ACC112 (cell line): ENCODE data around the gene TSR3.

Experiments used
- H2AFZ ChIP-seq: fragments of 200-600 bp; sonication (generic); one replicate; pipeline ENCODE4 v1.6.0; 2017; ENCODE audit warnings: antibody characterized with exemption, low read length; ENCODE audit not compliant: unreplicated experiment
- H3K27ac ChIP-seq: fragments of 200-600 bp; sonication (generic); 2 replicates; pipeline ENCODE4 v1.5.1; 2014; ENCODE audit warnings: low read depth, mild to moderate bottlenecking, antibody characterized with exemption, low read length, moderate library complexity
- H3K27me3 ChIP-seq: fragments of 200-600 bp; sonication (generic); 2 replicates; pipeline ENCODE4 v1.6.1; 2014; ENCODE audit warnings: mild to moderate bottlenecking, antibody characterized with exemption, low read length, moderate library complexity, mixed read lengths; ENCODE audit not compliant: insufficient read depth
- H3K36me3 ChIP-seq: fragments of 200-600 bp; sonication (generic); 2 replicates; pipeline ENCODE4 v1.6.1; 2016; ENCODE audit warnings: mild to moderate bottlenecking, antibody characterized with exemption, low read length, moderate library complexity, mixed read lengths; ENCODE audit not compliant: insufficient read depth
- H3K4me1 ChIP-seq: fragments of 200-600 bp; sonication (generic); one replicate; pipeline ENCODE4 v1.6.1; 2016; ENCODE audit warnings: low read length, mixed read lengths; ENCODE audit not compliant: insufficient read depth, unreplicated experiment, control insufficient read depth
- H3K4me3 ChIP-seq: fragments of 200-600 bp; sonication (generic); 2 replicates; pipeline ENCODE4 v1.5.1; 2014; ENCODE audit warnings: mild to moderate bottlenecking, low read depth, low read length
- H3K79me2 ChIP-seq: fragments of 200-600 bp; sonication (generic); one replicate; pipeline ENCODE4 v1.6.0; 2016; ENCODE audit warnings: low read length; ENCODE audit not compliant: control insufficient read depth, unreplicated experiment, insufficient read depth

Gene TSR3

DNA sequence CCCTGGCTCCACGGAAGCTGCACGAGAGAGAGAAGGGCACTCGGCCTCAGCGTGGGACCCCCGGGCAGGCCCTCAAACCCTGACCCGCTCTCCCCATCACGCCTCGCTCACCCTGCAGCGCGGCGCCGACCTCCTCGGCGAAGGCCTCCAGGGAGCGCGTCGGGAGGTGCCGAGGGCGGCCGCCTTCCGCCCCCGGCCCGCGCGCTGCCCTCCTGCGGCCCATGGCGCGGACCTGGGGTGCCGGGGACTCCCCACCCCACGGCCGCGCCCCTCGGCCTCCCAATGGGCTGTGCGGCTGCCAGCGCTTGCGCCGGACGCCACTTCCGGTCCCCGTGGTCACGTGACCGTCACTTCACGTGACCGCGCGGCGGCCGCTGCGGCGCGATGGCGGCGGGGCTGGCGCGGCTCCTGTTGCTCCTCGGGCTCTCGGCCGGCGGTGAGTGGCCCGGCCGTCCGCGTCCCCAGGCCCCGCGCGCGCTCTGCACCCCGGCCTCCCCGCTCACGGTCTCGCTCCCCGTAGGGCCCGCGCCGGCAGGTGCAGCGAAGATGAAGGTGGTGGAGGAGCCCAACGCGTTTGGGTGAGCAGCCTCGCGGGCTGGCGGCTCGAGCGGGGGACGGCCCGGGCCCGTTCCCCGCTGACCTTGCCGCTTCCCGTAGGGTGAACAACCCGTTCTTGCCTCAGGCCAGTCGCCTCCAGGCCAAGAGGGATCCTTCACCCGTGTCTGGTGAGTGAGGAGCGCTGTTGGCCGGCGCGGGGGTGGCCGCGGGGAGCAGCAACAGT is at the start of gene TSR3, which contains the start of gene GNPTG:
TSR3 (minus strand) TSS at position 297 of the 781 bp plus-strand sequence; CDS start at position 223, 74 bp downstream.
GNPTG (plus strand) TSS at position 350 of the 781 bp plus-strand sequence; CDS start at position 385, 35 bp downstream.
- Histone ChIP-seq H3K27me3 (no peaks in the 10 kb centered on the region), H2AFZ (peak within 1 kb of the TSS; percentile 49), H3K4me1 (peaks cover 12% of the 10 kb centered on the region), H3K4me3 (peak within 1 kb of the TSS; percentile 92), H3K36me3 (peaks cover 3% of the 10 kb centered on the region; the same call in 1 of the 2 replicates), H3K27ac (no peak within 1 kb of the TSS), H3K79me2 (peaks cover 60% of the 10 kb centered on the region)

DNA sequence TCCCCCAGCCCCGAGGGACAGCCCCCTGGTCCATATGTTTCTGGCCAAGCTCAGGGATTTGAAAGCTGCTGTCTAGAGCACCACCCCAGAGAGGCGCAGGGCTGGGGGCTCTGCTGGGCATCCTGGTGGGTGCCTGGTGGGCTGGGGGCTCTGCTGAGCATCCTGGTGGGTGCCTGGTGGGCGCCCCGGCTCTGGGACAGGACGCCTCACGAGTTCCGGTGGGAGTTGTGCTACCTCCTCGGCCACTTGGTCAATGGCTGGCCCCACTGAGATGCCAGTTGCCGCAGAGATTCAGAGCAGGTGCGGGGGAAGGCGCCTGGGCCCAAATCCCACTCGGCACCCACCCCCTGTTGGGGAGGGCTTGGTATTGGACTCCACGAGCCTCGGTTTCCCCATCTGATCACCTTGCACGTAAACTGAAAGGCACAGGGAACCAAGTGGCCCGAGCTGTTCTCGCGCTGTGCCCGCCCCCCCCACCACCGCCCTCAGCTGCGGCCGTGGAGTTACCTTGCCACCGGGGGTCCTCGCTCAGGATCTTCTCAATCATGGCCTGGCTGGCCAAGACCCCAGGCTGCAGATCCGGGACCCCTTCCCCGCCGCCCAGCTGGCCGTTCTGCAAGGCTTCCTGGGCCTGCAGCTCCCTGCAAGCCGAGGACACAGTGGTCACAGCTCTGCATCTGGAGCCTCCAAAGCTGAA is 49.5 kb upstream of the TSR3 start:
- no peak overlapping the region for H2AFZ ChIP-seq
- no peaks in the 10 kb centered on the region for H3K79me2 ChIP-seq
- no peak overlapping the region for H3K4me3 ChIP-seq
- H3K36me3 ChIP-seq, result no peaks in the 10 kb centered on the region
- no peak overlapping the region for H3K27ac ChIP-seq
- H3K27me3 ChIP-seq, result no peaks in the 10 kb centered on the region
- no peaks in the 10 kb centered on the region for H3K4me1 ChIP-seq

DNA sequence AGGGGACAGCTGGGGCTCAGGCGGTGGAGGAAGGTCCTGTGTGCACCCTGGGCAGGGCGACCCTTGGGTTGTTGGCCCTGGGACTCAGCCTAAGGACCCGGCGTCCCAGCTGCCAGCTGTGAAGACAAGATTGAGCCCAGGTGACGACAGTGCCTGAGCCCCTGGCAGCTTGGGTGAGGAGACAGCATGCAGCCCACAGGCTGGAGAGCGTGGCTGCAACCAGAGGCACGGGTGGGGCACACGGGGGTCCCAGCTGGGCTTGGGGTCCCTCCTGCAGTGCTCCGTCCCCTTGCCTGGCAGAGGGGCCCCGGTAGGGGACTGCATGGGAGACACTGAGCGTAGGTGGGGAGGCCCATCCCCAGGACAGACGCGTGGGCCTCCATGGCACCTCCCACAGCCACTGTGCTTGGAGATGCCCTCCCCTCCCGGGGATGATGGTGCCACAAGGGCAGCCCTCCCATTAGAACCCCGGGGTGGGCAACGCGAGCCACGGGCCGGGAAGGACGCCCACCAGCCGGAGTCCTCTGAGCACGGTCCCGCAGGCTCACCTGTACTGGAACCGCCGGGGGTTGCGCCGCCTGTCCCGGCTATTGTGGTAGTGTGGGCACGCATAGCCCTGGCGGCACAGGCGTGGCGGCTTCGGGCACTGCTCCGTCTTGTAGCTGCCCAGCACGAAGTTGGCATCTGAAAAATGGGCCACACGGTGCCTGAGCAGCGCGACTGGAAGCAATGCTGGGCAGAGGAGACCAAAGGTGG is 47.3 kb upstream of the TSR3 start:
- Histone ChIP-seq H3K4me1 (no peaks in the 10 kb centered on the region), H3K27me3 (no peaks in the 10 kb centered on the region), H3K4me3 (no peak overlapping the region), H3K36me3 (no peaks in the 10 kb centered on the region), H2AFZ (no peak overlapping the region), H3K27ac (no peak overlapping the region), H3K79me2 (no peaks in the 10 kb centered on the region)

DNA sequence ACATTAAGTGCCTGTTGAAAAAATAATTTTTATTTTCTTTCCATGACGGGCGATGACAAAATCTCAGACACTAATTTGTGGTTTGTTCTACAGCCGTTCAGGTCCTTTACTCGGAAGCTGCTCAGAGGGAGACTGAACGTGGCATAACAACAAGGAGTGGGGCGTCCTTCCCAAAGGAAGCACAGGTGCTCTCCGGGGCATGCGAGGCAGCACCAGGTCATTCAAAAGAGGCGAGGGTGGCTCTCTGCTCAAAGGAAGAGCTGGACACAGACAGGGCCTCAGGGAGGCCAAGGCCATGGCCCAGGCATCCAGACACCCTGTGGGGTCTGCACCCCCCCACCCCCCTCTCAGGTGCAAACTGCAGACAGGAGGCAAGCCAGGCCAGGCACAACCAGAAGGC is 46.7 kb upstream of the TSR3 start:
- Histone ChIP-seq H3K4me1 (no peaks in the 10 kb centered on the region), H3K27me3 (no peaks in the 10 kb centered on the region), H3K79me2 (no peaks in the 10 kb centered on the region), H2AFZ (no peak overlapping the region), H3K4me3 (no peak overlapping the region), H3K36me3 (no peaks in the 10 kb centered on the region), H3K27ac (no peak overlapping the region)

DNA sequence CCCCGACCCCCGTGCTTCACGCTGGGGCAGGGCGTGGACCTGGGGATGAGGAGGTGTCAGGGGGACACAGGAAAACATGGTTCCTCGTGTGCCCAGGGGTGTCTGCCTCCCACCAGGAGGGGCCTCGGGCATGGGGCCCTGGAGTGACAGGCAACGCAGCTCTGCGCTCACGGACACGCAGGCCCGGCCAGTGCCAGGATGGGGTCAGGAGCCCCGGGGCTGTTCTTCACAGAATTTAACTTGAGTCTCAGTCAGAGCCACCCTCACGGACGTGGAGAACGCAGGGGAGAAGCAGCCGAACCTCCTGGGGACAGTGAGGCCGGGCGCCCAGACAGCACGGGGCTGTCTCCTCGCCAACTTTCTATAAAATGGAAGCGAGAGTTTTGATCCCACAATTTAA is 46.1 kb upstream of the TSR3 start:
- no peak overlapping the region for H2AFZ ChIP-seq

DNA sequence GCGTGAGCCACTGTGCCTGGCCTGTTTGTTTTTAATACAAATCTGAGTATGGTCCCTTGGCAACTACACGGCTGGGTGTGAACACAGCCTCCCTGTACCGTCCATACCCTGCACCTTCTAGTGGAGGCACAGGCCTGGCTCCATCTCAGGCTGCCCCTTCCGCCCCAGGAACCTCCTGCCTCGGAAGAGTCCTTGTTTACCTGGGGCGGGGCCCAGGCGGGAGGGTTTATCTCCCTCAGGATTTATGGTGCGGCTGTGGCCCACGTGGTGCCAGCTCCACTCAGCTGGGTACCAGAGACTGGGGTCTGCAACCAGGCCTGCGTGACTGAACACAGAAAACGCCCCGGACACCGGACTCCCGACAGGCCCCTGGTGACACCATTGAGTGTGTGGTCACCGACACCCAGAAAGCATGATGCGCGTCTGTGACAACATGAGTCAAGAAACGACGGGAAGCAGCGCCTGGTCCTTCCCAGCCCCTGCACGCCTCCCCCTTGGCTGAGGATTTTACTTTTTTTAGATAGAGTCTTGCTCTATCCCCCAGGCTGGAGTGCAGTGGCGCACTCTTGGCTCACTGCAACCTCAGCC is 43.9 kb upstream of the TSR3 start:
- Histone ChIP-seq H3K27ac (no peak overlapping the region), H3K4me3 (no peak overlapping the region), H3K4me1 (no peaks in the 10 kb centered on the region), H3K36me3 (no peaks in the 10 kb centered on the region), H2AFZ (no peak overlapping the region), H3K27me3 (no peaks in the 10 kb centered on the region), H3K79me2 (no peaks in the 10 kb centered on the region)

More for the DNA sequence above, 46.1 kb upstream of the TSR3 start:
- H3K4me1 ChIP-seq, result no peaks in the 10 kb centered on the region
- no peaks in the 10 kb centered on the region for H3K36me3 ChIP-seq
- H3K27me3 ChIP-seq, result no peaks in the 10 kb centered on the region
- no peaks in the 10 kb centered on the region for H3K79me2 ChIP-seq
- no peak overlapping the region for H3K4me3 ChIP-seq
- H3K27ac ChIP-seq, result no peak overlapping the region

DNA sequence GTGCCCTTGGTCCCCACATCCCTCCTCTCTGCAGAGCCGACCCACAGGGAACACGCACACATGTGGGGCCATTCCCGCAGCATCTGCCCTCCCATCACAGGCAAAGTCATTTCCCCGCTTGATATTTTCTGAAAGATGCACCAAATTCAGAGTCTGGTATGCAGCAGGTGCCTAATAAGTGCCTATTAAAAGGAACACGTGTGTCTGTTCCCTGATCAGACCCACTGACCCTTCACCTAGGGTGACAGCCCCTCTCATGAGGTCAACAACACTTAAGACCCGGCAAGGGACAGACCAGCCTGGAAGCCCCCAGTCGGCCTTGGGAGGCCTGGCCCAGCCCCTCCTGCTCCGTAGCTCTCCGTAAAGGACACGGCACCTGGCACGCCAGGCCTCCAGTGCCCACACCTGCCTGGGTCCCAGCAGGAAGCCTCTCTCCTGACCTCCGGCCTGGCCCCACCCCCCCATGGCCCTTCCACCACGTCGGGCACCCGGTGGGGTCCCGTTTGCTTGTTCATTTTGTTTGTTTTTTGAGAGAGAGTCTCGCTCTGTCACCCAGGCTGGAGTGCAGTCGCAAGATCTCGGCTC is 42.8 kb upstream of the TSR3 start:
- Histone ChIP-seq H3K4me3 (no peak overlapping the region), H3K36me3 (no peaks in the 10 kb centered on the region), H3K27ac (no peak overlapping the region), H3K27me3 (no peaks in the 10 kb centered on the region), H3K79me2 (no peaks in the 10 kb centered on the region), H2AFZ (no peak overlapping the region), H3K4me1 (no peaks in the 10 kb centered on the region)

DNA sequence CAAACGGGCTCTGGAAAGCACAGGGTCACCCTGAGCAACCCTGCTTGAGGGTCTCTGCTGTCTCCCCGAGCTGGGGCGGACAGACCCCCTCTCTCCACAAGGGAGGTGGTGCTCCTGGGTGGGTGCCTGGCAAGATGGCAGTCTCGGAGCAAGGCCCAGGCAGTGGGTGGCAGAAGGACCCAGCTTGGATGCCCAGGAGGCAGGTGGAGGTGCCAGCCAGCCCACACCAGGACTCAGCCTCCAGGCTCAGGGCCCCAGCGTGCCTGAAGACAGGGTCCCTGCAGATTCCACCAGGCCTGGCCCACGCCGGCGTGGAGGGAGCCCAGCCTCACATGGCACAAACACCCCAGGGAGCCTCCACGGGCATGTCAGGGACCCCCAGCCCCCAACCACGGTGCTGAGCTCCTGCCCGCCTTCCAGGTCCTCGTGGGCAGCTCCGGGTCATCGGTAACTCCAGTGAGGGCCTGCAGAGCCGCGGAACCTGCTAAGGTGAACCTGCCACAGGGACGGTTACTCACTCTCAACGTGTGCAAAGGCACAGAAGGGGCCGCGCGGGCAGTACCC is 42.0 kb upstream of the TSR3 start:
- H3K27ac ChIP-seq, result no peak overlapping the region
- H3K36me3 ChIP-seq, result no peaks in the 10 kb centered on the region
- no peaks in the 10 kb centered on the region for H3K4me1 ChIP-seq
- H3K79me2 ChIP-seq, result no peaks in the 10 kb centered on the region
- H3K27me3 ChIP-seq, result no peaks in the 10 kb centered on the region
- no peak overlapping the region for H3K4me3 ChIP-seq
- H2AFZ ChIP-seq, result no peak overlapping the region

DNA sequence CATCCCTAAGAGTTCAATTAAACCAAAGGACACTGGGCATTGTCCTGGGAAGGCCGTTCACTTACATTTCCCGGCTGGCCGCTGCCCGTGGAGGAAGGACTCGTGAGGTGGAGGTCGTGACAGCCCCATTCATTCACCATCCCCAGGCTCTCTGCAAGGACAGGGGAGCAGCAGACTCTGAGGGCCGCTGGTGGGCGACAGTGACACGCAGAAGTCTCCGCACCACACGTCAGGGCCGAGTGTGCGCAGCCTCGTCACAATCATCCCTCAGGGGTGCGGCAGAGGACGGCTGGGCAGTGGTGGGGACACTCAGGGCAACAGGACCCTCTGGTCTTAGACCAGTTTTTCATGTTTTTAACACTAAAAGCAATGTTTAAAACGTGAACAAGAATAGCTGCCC is 41.1 kb upstream of the TSR3 start:
- no peaks in the 10 kb centered on the region for H3K36me3 ChIP-seq
- H2AFZ ChIP-seq, result no peak overlapping the region
- no peaks in the 10 kb centered on the region for H3K79me2 ChIP-seq
- H3K27ac ChIP-seq, result no peak overlapping the region
- H3K4me3 ChIP-seq, result no peak overlapping the region
- H3K27me3 ChIP-seq, result no peaks in the 10 kb centered on the region
- H3K4me1 ChIP-seq, result no peaks in the 10 kb centered on the region
